ENCODE data around the gene GFM1. TPM values are rescaled to one million over a fixed set of nuclear protein-coding genes. Genes with fewer than 3 reads are reported as not detected.

GFM1 gene
- total and polyA plus RNA-seq, 2 donors (not counting 3 experiments of a cell fraction or from before 2014, with no cell fraction given): 14.9 to 68.6 TPM

- Histone ChIP-seq H3K9me1 (replicated peaks; ENCODE audit: control insufficient read depth, extremely low read depth, insufficient read depth, low read length) (no peaks in the 10 kb centered on the region), H2AFZ (ENCODE audit: low read depth, low read length) (peak overlapping the region; percentile 89), H3K79me2 (ENCODE audit: control insufficient read depth, insufficient read depth, low read length) (no peaks in the 10 kb centered on the region), H3K9ac (replicated peaks; ENCODE audit: extremely low read depth, insufficient read depth, low read length) (peak overlapping the region; percentile 59), H3K27me3 (ENCODE audit: control insufficient read depth in 2 of 2, insufficient read depth in 2 of 2, low read length in 2 of 2) (no peaks in the 10 kb centered on the region), H3K27ac (ENCODE audit: insufficient read depth, low read depth, low read length) (no peak overlapping the region), H4K20me1 (replicated peaks; ENCODE audit: control insufficient read depth, extremely low read depth, insufficient read depth, low read length) (no peaks in the 10 kb centered on the region), H3K4me2 (ENCODE audit: insufficient read depth, low read length) (peak overlapping the region; percentile 79), H3K9me3 (replicated peaks; ENCODE audit: control insufficient read depth, insufficient read depth, low read length) (no peaks in the 10 kb centered on the region), H3K4me3 (replicated peaks in 1 of 3; ENCODE audit: insufficient read depth in 1 of 3, low read depth in 1 of 3, low read length in 3 of 3) (peak overlapping the region; percentile 11 to 46 (median 43)), H3K4me1 (ENCODE audit: control insufficient read depth, extremely low read depth, insufficient read depth, low read length) (peaks cover 12% of the 10 kb centered on the region), H3K36me3 (ENCODE audit: control insufficient read depth in 2 of 2, extremely low read depth in 1 of 2, insufficient read depth in 2 of 2, low read length in 2 of 2) (no peaks in the 10 kb centered on the region)
- TF ChIP-seq CTCF (IDR thresholded peaks at IDR 0.05; ENCODE audit: extremely low read depth in 1 of 2, insufficient read depth in 1 of 2, low read depth in 1 of 2, low read length in 2 of 2) (no peak), POLR2AphosphoS5 (IDR thresholded peaks at IDR 0.05; ENCODE audit: insufficient read depth, low read depth, low read length) (no peak), FOS (IDR thresholded peaks at IDR 0.05; ENCODE audit: borderline replicate concordance, insufficient read depth, low read length) (no peak), POLR2A (IDR thresholded peaks at IDR 0.05; ENCODE audit: low read depth, low read length) (no peak), GATA2 (IDR thresholded peaks at IDR 0.05; ENCODE audit: insufficient read depth, insufficient read length, low read depth, low read length) (no peak), EZH2 (IDR thresholded peaks at IDR 0.05; ENCODE audit: borderline replicate concordance, low read depth, low read length, severe bottlenecking) (no peak)
- no TSS peak for BruUV-seq (replicated peaks)
- POLR2A ChIA-PET: no interaction called here
- CTCF ChIA-PET: interaction anchor here (1.4 to 1.7 kb wide), 2 partner anchors 58 to 59 kb away, joined by 4 to 6 read pairs; partner anchors contain the start of gene LXN
- peak; percentile 63 for FAIRE-seq
- no peak for DNase-seq (ENCODE audit: low read depth, low spot score)
- intact Hi-C loops (cut with micrococcal nuclease): no loop called here
- dilution Hi-C loops (cut with MboI; ENCODE audit: extremely low pct_ligation_motif_present, low sequenced_read_pairs): no loop called here
These were observed 87.2 kb downstream of the GFM1 start for GRCh38 chr3:158731486-158731885.

All from endothelial cell of umbilical vein (primary cell).